HepG2 (cell line): ENCODE results near the gene ABHD2. TPM values are rescaled to one million over a fixed set of nuclear protein-coding genes. Genes with fewer than 3 reads are reported as not detected.

ENCODE experiments used
- CEBPG ChIP-seq: IDR thresholded peaks from 2 replicates; pipeline ENCODE4 v1.6.1; 2016
- FOXM1 ChIP-seq: sonication (generic); formaldehyde crosslinking; IDR thresholded peaks from 2 replicates; pipeline ENCODE4 v1.5.0; 2020; ENCODE audit warnings: missing genetic modification reagents
- HNRNPLL ChIP-seq: fragments of 200-400 bp; formaldehyde crosslinking; IDR thresholded peaks from 2 replicates; pipeline ENCODE4 v1.6.1; 2017; ENCODE audit warnings: mild to moderate bottlenecking, low read depth, low read length; ENCODE audit not compliant: poor library complexity, severe bottlenecking
- KAT2B ChIP-seq: fragments of 150-350 bp; IDR thresholded peaks from 2 replicates; pipeline ENCODE4 v1.6.1; 2014; ENCODE audit warnings: low read depth, low read length, borderline replicate concordance
- MEIS1 ChIP-seq: sonication (generic); formaldehyde crosslinking; IDR thresholded peaks from 2 replicates; pipeline ENCODE4 v1.9.0; 2021; ENCODE audit warnings: mild to moderate bottlenecking, missing genetic modification reagents, moderate library complexity, borderline replicate concordance
- SNAI1 ChIP-seq: sonication (generic); formaldehyde crosslinking; IDR thresholded peaks from 2 replicates; pipeline ENCODE4 v1.5.0; 2020; ENCODE audit warnings: mild to moderate bottlenecking, missing genetic modification reagents, borderline replicate concordance
- SP140L ChIP-seq: sonication (generic); formaldehyde crosslinking; IDR thresholded peaks from 2 replicates; pipeline ENCODE4 v1.4.0; 2020; ENCODE audit warnings: missing genetic modification reagents, borderline replicate concordance
- ZNF224 ChIP-seq: sonication (generic); formaldehyde crosslinking; IDR thresholded peaks from 2 replicates; pipeline ENCODE4 v1.5.0; 2020; ENCODE audit warnings: mild to moderate bottlenecking, missing genetic modification reagents
- ZNF350 ChIP-seq: sonication (generic); formaldehyde crosslinking; IDR thresholded peaks from 2 replicates; pipeline ENCODE4 v1.4.0; 2020; ENCODE audit warnings: mild to moderate bottlenecking, low read depth, missing genetic modification reagents, borderline replicate concordance
- ZNF432 ChIP-seq: sonication (generic); formaldehyde crosslinking; IDR thresholded peaks from 2 replicates; pipeline ENCODE4 v1.5.0; 2020; ENCODE audit warnings: missing genetic modification reagents, mild to moderate bottlenecking, borderline replicate concordance
- ZNF563 ChIP-seq: sonication (generic); formaldehyde crosslinking; IDR thresholded peaks from 2 replicates; pipeline ENCODE4 v1.8.0; 2022; ENCODE audit warnings: mild to moderate bottlenecking, moderate library complexity, missing genetic modification reagents
- ZNF577 ChIP-seq: sonication (generic); formaldehyde crosslinking; IDR thresholded peaks from 2 replicates; pipeline ENCODE4 v1.4.0; 2020; ENCODE audit warnings: mild to moderate bottlenecking, low read depth, missing genetic modification reagents, borderline replicate concordance
- ZNF772 ChIP-seq: sonication (generic); formaldehyde crosslinking; IDR thresholded peaks from 2 replicates; pipeline ENCODE4 v1.5.0; 2020; ENCODE audit warnings: mild to moderate bottlenecking, missing genetic modification reagents
- polyA plus RNA-seq, 8 experiments: library from polyadenylated mRNA; depleted of rRNA in 3 of 8; stranded (reverse) in 7 of 8; unstranded in 1 of 8; fragments of >200 nt; fragmentation: Illumina TruSeq in 4 of 8; extraction: Trizol in 4 of 8; gene quantifications; 2 replicates each; pipeline versions ENCODE4 v1.2.1 to v1.2.3, GENCODE V29; 2011 to 2016; ENCODE audit warnings: low read depth in 4 of 8, missing spikeins in 1 of 8, mixed read lengths in 1 of 8; ENCODE audit not compliant: insufficient read depth in 1 of 8
- total RNA-seq, 5 experiments: library from RNA; depleted of rRNA; stranded (reverse); fragments of >200 nt; fragmentation: Illumina TruSeq; extraction: Trizol; gene quantifications; 2 replicates each; pipeline ENCODE4 v1.2.3, GENCODE V29; 2016; ENCODE audit warnings: low read depth in 1 of 5
- TF ChIP-seq, protein P1 (sequence below): sonication (generic); formaldehyde crosslinking; IDR thresholded peaks from one replicate; pipeline ENCODE4 v1.5.1; 2020; ENCODE audit warnings: mild to moderate bottlenecking, missing genetic modification reagents; ENCODE audit errors: not compliant biosample characterization
- TF ChIP-seq, protein P2 (sequence below): sonication (generic); formaldehyde crosslinking; IDR thresholded peaks from 2 replicates; pipeline ENCODE4 v1.4.0; 2020; ENCODE audit warnings: missing genetic modification reagents
- TF ChIP-seq, protein P3 (sequence below): sonication (generic); formaldehyde crosslinking; IDR thresholded peaks from 2 replicates; pipeline ENCODE4 v1.4.0; 2020; ENCODE audit warnings: missing genetic modification reagents

Gene ABHD2
- total and polyA plus RNA-seq, 2 of the 13 experiments (the other 11 are each of a cell fraction or from before 2014, with no cell fraction given) = 14.8 to 22.4 TPM

DNA sequence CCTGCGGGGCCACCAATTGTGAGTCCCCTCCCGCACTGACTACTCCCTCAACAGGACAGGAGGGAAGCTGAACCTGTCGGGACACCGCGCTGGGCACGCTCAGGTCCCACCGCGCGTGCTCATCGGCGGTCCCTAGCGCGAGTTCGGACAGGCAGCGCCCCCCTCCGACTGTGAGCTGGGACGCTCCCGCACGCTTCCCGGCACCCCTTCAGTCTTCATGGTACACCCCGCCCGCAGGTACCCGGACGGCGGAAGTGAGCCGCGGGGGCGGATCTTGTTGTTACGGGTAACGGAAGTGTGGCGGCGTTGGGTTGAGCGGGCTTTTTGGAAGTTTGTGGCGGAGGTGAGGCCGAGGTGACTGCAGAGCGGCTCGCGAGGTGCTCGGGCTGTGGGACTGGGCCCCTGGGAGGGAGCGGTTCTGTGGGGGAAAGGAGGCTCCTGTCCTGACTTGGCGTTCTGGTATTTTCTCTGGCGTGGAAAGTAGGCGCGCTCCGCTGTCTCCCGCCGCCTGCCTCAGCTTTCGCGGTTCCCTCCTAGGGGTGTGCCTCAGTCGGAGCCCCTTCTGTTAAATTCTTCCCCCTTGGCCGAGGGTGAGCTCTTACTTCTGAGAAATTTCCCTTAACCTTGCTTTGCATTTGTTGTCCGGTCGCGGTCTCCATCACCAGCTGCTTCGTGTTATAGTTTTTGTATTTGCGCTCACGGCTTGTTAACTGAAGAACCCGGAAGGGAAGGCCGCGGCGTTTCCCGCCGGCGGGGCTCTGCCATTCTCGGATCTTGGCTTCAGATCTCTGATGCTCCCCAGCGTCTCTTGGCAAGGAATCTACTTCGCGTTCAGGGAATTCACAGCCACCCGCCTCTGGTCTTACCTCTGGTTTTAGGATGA lies 155.7 kb downstream of the ABHD2 start, which contains the start of gene FANCI (continued):
- TF ChIP-seq, protein P1, sequence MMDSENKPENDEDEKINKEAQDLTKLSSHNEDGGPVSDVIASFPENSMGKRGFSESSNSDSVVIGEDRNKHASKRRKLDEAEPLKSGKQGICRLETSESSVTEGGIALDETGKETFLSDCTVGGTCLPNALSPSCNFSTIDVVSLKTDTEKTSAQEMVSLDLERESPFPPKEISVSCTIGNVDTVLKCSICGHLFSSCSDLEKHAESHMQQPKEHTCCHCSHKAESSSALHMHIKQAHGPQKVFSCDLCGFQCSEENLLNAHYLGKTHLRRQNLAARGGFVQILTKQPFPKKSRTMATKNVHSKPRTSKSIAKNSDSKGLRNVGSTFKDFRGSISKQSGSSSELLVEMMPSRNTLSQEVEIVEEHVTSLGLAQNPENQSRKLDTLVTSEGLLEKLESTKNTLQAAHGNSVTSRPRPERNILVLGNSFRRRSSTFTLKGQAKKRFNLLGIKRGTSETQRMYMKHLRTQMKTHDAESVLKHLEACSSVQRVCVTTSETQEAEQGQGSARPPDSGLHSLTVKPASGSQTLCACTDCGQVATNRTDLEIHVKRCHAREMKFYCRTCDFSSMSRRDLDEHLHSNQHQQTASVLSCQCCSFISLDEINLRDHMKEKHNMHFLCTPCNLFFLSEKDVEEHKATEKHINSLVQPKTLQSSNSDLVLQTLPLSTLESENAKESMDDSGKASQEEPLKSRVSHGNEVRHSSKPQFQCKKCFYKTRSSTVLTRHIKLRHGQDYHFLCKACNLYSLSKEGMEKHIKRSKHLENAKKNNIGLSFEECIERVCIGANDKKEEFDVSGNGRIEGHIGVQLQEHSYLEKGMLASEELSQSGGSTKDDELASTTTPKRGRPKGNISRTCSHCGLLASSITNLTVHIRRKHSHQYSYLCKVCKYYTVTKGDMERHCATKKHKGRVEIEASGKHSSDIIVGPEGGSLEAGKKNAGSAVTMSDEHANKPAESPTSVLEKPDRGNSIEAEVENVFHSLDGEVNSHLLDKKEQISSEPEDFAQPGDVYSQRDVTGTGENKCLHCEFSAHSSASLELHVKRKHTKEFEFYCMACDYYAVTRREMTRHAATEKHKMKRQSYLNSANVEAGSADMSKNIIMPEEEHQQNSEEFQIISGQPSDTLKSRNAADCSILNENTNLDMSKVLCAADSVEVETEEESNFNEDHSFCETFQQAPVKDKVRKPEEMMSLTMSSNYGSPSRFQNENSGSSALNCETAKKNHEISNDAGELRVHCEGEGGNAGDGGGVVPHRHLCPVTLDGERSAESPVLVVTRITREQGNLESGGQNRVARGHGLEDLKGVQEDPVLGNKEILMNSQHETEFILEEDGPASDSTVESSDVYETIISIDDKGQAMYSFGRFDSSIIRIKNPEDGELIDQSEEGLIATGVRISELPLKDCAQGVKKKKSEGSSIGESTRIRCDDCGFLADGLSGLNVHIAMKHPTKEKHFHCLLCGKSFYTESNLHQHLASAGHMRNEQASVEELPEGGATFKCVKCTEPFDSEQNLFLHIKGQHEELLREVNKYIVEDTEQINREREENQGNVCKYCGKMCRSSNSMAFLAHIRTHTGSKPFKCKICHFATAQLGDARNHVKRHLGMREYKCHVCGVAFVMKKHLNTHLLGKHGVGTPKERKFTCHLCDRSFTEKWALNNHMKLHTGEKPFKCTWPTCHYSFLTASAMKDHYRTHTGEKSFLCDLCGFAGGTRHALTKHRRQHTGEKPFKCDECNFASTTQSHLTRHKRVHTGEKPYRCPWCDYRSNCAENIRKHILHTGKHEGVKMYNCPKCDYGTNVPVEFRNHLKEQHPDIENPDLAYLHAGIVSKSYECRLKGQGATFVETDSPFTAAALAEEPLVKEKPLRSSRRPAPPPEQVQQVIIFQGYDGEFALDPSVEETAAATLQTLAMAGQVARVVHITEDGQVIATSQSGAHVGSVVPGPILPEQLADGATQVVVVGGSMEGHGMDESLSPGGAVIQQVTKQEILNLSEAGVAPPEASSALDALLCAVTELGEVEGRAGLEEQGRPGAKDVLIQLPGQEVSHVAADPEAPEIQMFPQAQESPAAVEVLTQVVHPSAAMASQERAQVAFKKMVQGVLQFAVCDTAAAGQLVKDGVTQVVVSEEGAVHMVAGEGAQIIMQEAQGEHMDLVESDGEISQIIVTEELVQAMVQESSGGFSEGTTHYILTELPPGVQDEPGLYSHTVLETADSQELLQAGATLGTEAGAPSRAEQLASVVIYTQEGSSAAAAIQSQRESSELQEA (CRISPR knock-in tag) = no peak
- TF ChIP-seq, protein P2, sequence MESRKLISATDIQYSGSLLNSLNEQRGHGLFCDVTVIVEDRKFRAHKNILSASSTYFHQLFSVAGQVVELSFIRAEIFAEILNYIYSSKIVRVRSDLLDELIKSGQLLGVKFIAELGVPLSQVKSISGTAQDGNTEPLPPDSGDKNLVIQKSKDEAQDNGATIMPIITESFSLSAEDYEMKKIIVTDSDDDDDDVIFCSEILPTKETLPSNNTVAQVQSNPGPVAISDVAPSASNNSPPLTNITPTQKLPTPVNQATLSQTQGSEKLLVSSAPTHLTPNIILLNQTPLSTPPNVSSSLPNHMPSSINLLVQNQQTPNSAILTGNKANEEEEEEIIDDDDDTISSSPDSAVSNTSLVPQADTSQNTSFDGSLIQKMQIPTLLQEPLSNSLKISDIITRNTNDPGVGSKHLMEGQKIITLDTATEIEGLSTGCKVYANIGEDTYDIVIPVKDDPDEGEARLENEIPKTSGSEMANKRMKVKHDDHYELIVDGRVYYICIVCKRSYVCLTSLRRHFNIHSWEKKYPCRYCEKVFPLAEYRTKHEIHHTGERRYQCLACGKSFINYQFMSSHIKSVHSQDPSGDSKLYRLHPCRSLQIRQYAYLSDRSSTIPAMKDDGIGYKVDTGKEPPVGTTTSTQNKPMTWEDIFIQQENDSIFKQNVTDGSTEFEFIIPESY (CRISPR knock-in tag) = peak; percentile 34; the same call in 1 of the 2 replicates
- TF ChIP-seq FOXM1 = no peak
- peak; percentile 61 for TF ChIP-seq HNRNPLL
- TF ChIP-seq KAT2B = no peak
- no peak; the same call in 1 of the 2 replicates for TF ChIP-seq MEIS1 (CRISPR knock-in tag)
- no peak for TF ChIP-seq ZNF432
- TF ChIP-seq SP140L (CRISPR knock-in tag) = no peak; the same call in 1 of the 2 replicates
- TF ChIP-seq SNAI1 (CRISPR knock-in tag) = no peak
- TF ChIP-seq ZNF563 (CRISPR knock-in tag) = peak; percentile 40
- no peak for TF ChIP-seq ZNF224
- TF ChIP-seq ZNF772 (CRISPR knock-in tag) = peak; percentile 76
- TF ChIP-seq ZNF577 (CRISPR knock-in tag) = no peak
- TF ChIP-seq ZNF350 = peak; percentile 67
- TF ChIP-seq, protein P3, sequence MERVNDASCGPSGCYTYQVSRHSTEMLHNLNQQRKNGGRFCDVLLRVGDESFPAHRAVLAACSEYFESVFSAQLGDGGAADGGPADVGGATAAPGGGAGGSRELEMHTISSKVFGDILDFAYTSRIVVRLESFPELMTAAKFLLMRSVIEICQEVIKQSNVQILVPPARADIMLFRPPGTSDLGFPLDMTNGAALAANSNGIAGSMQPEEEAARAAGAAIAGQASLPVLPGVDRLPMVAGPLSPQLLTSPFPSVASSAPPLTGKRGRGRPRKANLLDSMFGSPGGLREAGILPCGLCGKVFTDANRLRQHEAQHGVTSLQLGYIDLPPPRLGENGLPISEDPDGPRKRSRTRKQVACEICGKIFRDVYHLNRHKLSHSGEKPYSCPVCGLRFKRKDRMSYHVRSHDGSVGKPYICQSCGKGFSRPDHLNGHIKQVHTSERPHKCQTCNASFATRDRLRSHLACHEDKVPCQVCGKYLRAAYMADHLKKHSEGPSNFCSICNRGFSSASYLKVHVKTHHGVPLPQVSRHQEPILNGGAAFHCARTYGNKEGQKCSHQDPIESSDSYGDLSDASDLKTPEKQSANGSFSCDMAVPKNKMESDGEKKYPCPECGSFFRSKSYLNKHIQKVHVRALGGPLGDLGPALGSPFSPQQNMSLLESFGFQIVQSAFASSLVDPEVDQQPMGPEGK (CRISPR knock-in tag) = peak; percentile 92; the same call in 1 of the 2 replicates
- 0 out of 2 replicates have a peak, but pooled peaks have one; percentile 1 for TF ChIP-seq CEBPG (CRISPR knock-in tag)
